Kidney epithelial cell (primary cell): Measurements from ENCODE around the gene TJP3. TPM values are rescaled to one million over a fixed set of nuclear protein-coding genes. Genes with fewer than 3 reads are reported as not detected.

ENCODE experiments used
- DNase-seq: peaks from one replicate; pipeline ENCODE4 v3.0.0-alpha.2; 2010; ENCODE audit warnings: low read depth
- H3K27me3 ChIP-seq: 2 replicates; pipeline ENCODE4 v1.6.0; 2011; ENCODE audit warnings: low read length; ENCODE audit not compliant: control insufficient read depth, insufficient read depth
- H3K36me3 ChIP-seq: 2 replicates; pipeline ENCODE4 v1.5.1; 2011; ENCODE audit warnings: low read length; ENCODE audit not compliant: control insufficient read depth, insufficient read depth
- H3K4me3 ChIP-seq: 2 replicates; pipeline ENCODE4 v1.5.1; 2011; ENCODE audit warnings: low read depth, mild to moderate bottlenecking, control low read depth, low read length
- CTCF ChIP-seq: IDR thresholded peaks from 2 replicates; pipeline ENCODE4 v1.5.1; 2011; ENCODE audit warnings: mild to moderate bottlenecking, moderate library complexity, low read length, control low read depth, inconsistent platforms; ENCODE audit not compliant: insufficient read depth, poor library complexity, severe bottlenecking
- total RNA-seq: library from RNA; depleted of rRNA; stranded (reverse); fragments of >200 nt; gene quantifications from 2 replicates; pipeline ENCODE4 v1.2.3, GENCODE V29; 2015

The TJP3 gene
- total RNA-seq, 1 donor from 2014 or later = 1.7 TPM

- TF ChIP-seq CTCF = no peak
- Histone ChIP-seq H3K36me3 (no peaks in the 10 kb centered on the region), H3K27me3 (peaks cover 9% of the 10 kb centered on the region), H3K4me3 (no peak overlapping the region)
- DNase-seq = no peak
Measured at GRCh38 chr19:3746371-3747056, 38.3 kb downstream of the TJP3 start.

DNA sequence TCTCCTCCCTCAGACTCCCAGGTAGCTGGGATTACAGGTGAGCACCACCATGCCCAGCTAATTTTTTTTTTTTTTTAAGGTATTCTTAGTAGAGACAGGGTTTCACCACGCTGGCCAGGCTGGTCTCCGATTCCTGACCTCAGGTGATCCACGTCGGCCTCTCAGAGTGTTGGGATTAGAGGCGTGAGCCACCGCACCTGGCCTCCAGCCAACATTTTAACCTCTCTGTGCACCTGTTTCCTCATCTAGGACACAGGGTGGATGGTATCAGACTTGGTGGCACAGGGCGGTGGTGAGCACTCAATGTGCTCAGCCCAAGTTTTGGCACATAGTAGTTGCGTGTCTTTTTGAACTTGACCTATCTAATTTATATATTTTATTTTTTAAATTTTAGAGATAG, 40.8 kb downstream of the TJP3 start:
- no peak for DNase-seq
- H3K36me3 ChIP-seq = no peaks in the 10 kb centered on the region
- no peak overlapping the region for H3K4me3 ChIP-seq
- no peak for TF ChIP-seq CTCF
- peaks cover 9% of the 10 kb centered on the region for H3K27me3 ChIP-seq

GRCh38 chr19:3750211-3750610, 42.0 kb downstream of the TJP3 start:
- Histone ChIP-seq H3K36me3 (no peaks in the 10 kb centered on the region), H3K4me3 (no peak overlapping the region), H3K27me3 (peaks cover 9% of the 10 kb centered on the region)
- no peak for TF ChIP-seq CTCF
- no peak for DNase-seq

GRCh38 chr19:3751236-3751635, 43.1 kb downstream of the TJP3 start:
- H3K36me3 ChIP-seq = no peaks in the 10 kb centered on the region
- H3K4me3 ChIP-seq = no peak overlapping the region
- no peak for DNase-seq
- TF ChIP-seq CTCF = no peak
- peaks cover 6% of the 10 kb centered on the region for H3K27me3 ChIP-seq

DNA sequence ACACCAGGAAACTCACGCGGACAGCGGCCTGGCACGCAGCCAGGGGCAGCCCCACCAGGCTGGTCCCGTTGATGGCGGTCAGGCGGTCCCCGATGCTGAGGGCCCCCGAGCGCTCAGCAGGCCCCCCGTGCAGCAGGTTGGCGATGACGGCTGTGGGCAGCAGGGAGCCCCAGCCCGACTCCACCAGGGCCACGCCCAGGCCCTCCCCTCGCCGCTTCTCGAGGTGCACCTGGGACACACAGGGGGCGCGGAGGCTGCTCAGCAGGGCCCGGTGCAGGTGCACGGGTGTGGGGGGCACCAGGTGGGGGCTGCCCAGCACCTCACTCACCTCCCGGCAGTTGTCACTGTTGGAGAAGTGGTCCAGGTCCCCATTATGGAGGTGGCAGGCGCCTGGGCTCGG, 44.3 kb downstream of the TJP3 start:
- TF ChIP-seq CTCF = no peak
- DNase-seq = no peak
- no peaks in the 10 kb centered on the region for H3K36me3 ChIP-seq
- H3K4me3 ChIP-seq = no peak overlapping the region
- peaks cover 2% of the 10 kb centered on the region for H3K27me3 ChIP-seq
